Mesenchymal stem cell (in vitro differentiated cells and primary cell): ENCODE measurements around the gene NPTXR.

ENCODE experiments used
- DNase-seq: peaks from one replicate; pipeline ENCODE4 v3.0.0-alpha.2; 2013
- H2AFZ ChIP-seq: one replicate; pipeline ENCODE4 v1.6.1; 2013; ENCODE audit warnings: low read depth, mild to moderate bottlenecking, control low read depth, inconsistent platforms, low read length, moderate library complexity
- H2AK5ac ChIP-seq: 2 replicates; pipeline ENCODE4 v1.6.1; 2013; ENCODE audit warnings: low read length, moderate library complexity, mild to moderate bottlenecking, inconsistent platforms; ENCODE audit not compliant: severe bottlenecking
- H2BK120ac ChIP-seq: one replicate; pipeline ENCODE4 v1.6.1; 2013; ENCODE audit warnings: low read depth, mild to moderate bottlenecking, inconsistent platforms, low read length, moderate library complexity
- H2BK12ac ChIP-seq, 2 experiments: one replicate each; pipeline ENCODE4 v1.6.1; 2013; ENCODE audit warnings: inconsistent platforms in 2 of 2, low read length in 2 of 2, mild to moderate bottlenecking in 2 of 2, moderate library complexity in 2 of 2, control low read depth in 1 of 2
- H2BK15ac ChIP-seq: one replicate; pipeline ENCODE4 v1.6.1; 2013; ENCODE audit warnings: mild to moderate bottlenecking, low read depth, inconsistent platforms; ENCODE audit not compliant: poor library complexity, severe bottlenecking
- H2BK5ac ChIP-seq: 2 replicates; pipeline ENCODE4 v1.6.1; 2013; ENCODE audit warnings: low read depth, mild to moderate bottlenecking, low read length, control low read depth, inconsistent platforms; ENCODE audit not compliant: poor library complexity, severe bottlenecking
- H3K14ac ChIP-seq, 2 experiments: one replicate each; pipeline ENCODE4 v1.6.1; 2013; ENCODE audit warnings: inconsistent platforms in 2 of 2, low read length in 2 of 2, control low read depth in 1 of 2, mild to moderate bottlenecking in 1 of 2, moderate library complexity in 1 of 2
- H3K18ac ChIP-seq, 2 experiments: one replicate each; pipeline ENCODE4 v1.6.1; 2013; ENCODE audit warnings: inconsistent platforms in 2 of 2, low read length in 2 of 2, control low read depth in 1 of 2, low read depth in 1 of 2, mild to moderate bottlenecking in 1 of 2
- H3K23ac ChIP-seq, 2 experiments: one replicate each; pipeline ENCODE4 v1.6.1; 2013; ENCODE audit warnings: inconsistent platforms in 2 of 2, low read length in 2 of 2, mild to moderate bottlenecking in 2 of 2, moderate library complexity in 2 of 2, control low read depth in 1 of 2
- H3K27ac ChIP-seq: 2 replicates; pipeline ENCODE4 v1.5.1; 2013; ENCODE audit warnings: mild to moderate bottlenecking, moderate library complexity, low read length, control low read depth, inconsistent platforms; ENCODE audit not compliant: poor library complexity, severe bottlenecking
- H3K27me3 ChIP-seq, 2 experiments: 2 replicates each; pipeline versions ENCODE4 v1.6.1 to v1.7.0; 2013; ENCODE audit warnings: low read length in 2 of 2, mild to moderate bottlenecking in 2 of 2, moderate library complexity in 2 of 2, control low read depth in 1 of 2, inconsistent platforms in 1 of 2; ENCODE audit not compliant: control insufficient read depth in 1 of 2, insufficient read depth in 1 of 2
- H3K36me3 ChIP-seq, 2 experiments: 2 replicates each; pipeline versions ENCODE4 v1.6.1 to v1.7.0; 2013; ENCODE audit warnings: low read length in 2 of 2, control low read depth in 1 of 2, inconsistent platforms in 1 of 2, low read depth in 1 of 2, mild to moderate bottlenecking in 1 of 2; ENCODE audit not compliant: insufficient read depth in 2 of 2, control insufficient read depth in 1 of 2
- H3K4ac ChIP-seq, 2 experiments: one replicate each; pipeline ENCODE4 v1.6.1; 2013; ENCODE audit warnings: inconsistent platforms in 2 of 2, low read length in 2 of 2, mild to moderate bottlenecking in 2 of 2, moderate library complexity in 2 of 2, control low read depth in 1 of 2, low read depth in 1 of 2
- H3K4me1 ChIP-seq: 2 replicates; pipeline ENCODE4 v1.6.1; 2013; ENCODE audit warnings: low read depth, low read length, control low read depth; ENCODE audit not compliant: control insufficient read depth, insufficient read depth
- H3K4me2 ChIP-seq: 2 replicates; pipeline ENCODE4 v1.6.1; 2013; ENCODE audit warnings: low read length, mild to moderate bottlenecking, inconsistent platforms; ENCODE audit not compliant: poor library complexity, severe bottlenecking
- H3K4me3 ChIP-seq, 2 experiments: 2 replicates each; pipeline versions ENCODE4 v1.5.1 to v1.7.0; 2013; ENCODE audit warnings: low read length in 2 of 2, mild to moderate bottlenecking in 2 of 2, control low read depth in 1 of 2, low read depth in 1 of 2; ENCODE audit not compliant: insufficient read depth in 1 of 2
- H3K79me1 ChIP-seq: replicated peaks from 2 replicates; pipeline ENCODE4 v1.6.1; 2013; ENCODE audit warnings: mild to moderate bottlenecking, control low read depth, low read length, inconsistent platforms; ENCODE audit not compliant: poor library complexity, severe bottlenecking
- H3K9ac ChIP-seq: 2 replicates; pipeline ENCODE4 v1.7.0; 2013; ENCODE audit warnings: mild to moderate bottlenecking, low read length, moderate library complexity
- H3K9me3 ChIP-seq: 2 replicates; pipeline ENCODE4 v1.7.0; 2013; ENCODE audit warnings: mild to moderate bottlenecking, low read length; ENCODE audit not compliant: control insufficient read depth
- H4K8ac ChIP-seq: one replicate; pipeline ENCODE4 v1.6.1; 2013; ENCODE audit warnings: inconsistent platforms, mild to moderate bottlenecking, low read length, moderate library complexity
- H4K91ac ChIP-seq: one replicate; pipeline ENCODE4 v1.6.1; 2013; ENCODE audit warnings: mild to moderate bottlenecking, low read length, inconsistent platforms
- WGBS: methylation state at CpG from one replicate; pipeline ENCODE4 v1.1.7; 2013; ENCODE audit warnings: mixed read lengths; 5-methylcytosine and 5-hydroxymethylcytosine counted together

The NPTXR gene

DNA sequence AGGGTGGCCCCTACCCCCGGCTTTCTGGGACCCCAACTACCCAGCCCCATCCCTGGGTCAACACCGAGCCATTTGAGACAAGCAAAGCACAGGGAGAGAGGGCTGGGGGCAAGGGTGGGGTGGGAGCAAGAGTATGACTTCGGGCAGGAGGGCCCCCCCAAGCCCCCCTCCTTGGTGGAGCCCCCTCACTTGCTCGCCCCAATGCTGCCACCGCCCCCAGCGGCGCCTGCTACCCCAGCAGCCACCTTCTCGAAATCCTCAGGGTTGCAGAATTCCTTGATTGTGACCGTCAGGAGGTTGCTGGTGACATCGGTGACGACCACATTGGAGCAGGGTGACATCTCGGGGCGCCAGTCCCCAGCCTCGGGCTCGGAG is 22.2 kb upstream of the NPTXR start:
- no peak overlapping the region for H3K27ac ChIP-seq
- peaks cover 64% of the 10 kb centered on the region for H3K79me1 ChIP-seq
- H4K8ac ChIP-seq, result no peak overlapping the region
- no peaks in the 10 kb centered on the region for H3K9me3 ChIP-seq
- no peak overlapping the region for H2AK5ac ChIP-seq
- H2AFZ ChIP-seq, result no peak overlapping the region
- H3K9ac ChIP-seq, result no peak overlapping the region
- no peak overlapping the region for H2BK15ac ChIP-seq
- H3K4me3 ChIP-seq, result no peak overlapping the region
- peaks cover 25% of the 10 kb centered on the region for H3K4me1 ChIP-seq
- no peak overlapping the region for H3K23ac ChIP-seq
- no peak overlapping the region for H4K91ac ChIP-seq
- no peak overlapping the region for H3K4ac ChIP-seq
- H2BK12ac ChIP-seq, result no peak overlapping the region
- no peak overlapping the region for H3K18ac ChIP-seq
- WGBS, result 96% methylated on average over 13 of the region's 15 CpGs
- no peak overlapping the region for H3K4me2 ChIP-seq
- H2BK5ac ChIP-seq, result no peak overlapping the region
- H3K14ac ChIP-seq, result no peak overlapping the region
- H3K27me3 ChIP-seq, result peaks cover 0 to 4% of the 10 kb centered on the region in 2 experiments
- no peak overlapping the region for H2BK120ac ChIP-seq
- peaks cover 44 to 62% of the 10 kb centered on the region in 2 experiments for H3K36me3 ChIP-seq
- DNase-seq, result no peak

DNA sequence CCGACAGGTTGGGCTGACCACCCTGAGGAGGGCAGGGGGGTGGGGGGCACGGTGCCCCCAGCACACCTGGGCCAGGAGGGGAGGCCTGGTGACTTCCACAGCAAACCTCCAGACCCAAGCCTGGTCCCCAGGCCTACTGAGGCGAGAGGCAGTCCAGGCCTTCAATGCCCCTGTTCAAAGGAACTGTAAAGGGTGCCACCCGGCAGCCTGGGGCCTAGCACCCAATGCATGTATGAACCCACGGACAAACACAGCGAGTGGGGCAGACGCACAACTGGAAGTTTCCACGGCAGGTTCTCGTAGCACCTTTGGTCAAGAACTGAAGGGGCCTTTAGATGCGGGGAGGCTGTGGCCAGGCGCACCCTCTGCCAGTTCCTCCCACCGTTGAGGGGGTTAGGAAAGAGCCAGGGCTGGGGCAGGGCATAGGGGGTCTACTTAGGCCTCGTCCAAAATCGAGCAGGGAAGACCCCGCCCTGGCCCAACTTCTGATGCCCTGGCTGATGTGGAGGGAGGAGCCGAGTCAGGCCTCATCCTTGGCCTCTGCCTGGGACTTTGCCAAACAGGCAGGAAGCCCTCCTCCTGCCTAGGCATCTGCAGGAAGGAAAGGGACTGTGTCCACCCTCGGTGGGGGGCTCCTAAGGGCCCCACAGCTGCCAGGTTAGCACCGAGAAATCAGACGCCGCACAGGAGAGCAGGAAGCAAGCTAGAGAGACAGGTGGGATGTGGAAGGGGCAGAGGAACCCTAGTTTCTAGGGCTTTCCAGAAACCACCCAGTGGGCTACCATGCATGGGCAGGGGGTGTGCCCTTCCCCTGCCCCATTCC is 21.6 kb upstream of the NPTXR start:
- no peak overlapping the region for H3K4me2 ChIP-seq
- WGBS, result 93% methylated on average over 20 of the region's 20 CpGs

DNA sequence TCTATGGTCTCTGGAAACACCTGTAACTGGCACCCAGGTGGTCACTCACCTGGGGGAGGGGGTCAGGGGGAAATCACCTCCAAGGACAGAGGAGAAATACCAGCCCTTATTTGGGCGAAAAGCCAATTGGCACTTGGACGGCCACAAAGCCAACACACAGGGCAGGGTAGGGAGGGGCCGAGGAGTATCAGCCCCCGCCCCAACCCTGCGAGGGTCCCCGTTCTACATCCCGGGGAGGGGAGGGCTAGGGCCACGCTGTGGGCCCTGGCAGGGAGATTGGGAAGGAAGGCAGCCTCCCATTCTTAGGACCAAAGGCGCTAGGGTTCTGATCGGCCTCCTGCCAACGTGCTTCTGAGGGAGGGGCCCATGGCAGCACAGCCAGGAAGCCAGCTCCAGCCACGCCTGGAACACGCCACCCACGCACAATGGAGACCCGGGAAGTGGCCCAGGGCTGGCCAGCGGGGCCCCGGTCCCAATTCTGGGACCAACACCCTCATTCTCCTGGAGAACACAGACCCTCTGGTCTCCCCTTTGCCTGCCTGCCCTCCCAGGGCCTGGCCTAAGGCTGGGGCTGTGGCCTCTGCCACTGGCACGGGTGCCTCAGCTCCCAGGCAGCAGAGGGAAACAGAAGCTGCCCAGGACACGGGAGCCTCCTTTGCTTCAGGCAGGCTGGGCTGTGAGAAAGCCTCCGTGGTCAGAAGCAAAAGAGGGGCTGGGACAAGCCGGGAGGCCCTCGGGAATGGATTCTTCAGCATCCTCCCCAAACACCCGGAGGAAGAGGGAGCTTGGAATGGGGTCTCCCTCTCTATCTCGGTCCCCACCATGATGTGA is 20.7 kb upstream of the NPTXR start:
- peaks cover 58% of the 10 kb centered on the region for H3K79me1 ChIP-seq
- 91% methylated on average over 23 of the region's 24 CpGs for WGBS
- H4K8ac ChIP-seq, result no peak overlapping the region
- H4K91ac ChIP-seq, result peak overlapping the region; percentile 4
- peak overlapping the region; percentile 63 for H3K9ac ChIP-seq
- no peak overlapping the region for H3K27ac ChIP-seq
- H3K27me3 ChIP-seq, result peaks cover 0 to 19% of the 10 kb centered on the region in 2 experiments
- no peak overlapping the region for H3K4me3 ChIP-seq
- no peak overlapping the region for H3K14ac ChIP-seq
- H3K4me1 ChIP-seq, result peaks cover 20% of the 10 kb centered on the region
- DNase-seq, result no peak
- H3K4me2 ChIP-seq, result no peak overlapping the region
- no peak overlapping the region for H2AK5ac ChIP-seq
- H2BK15ac ChIP-seq, result no peak overlapping the region
- no peak overlapping the region for H3K4ac ChIP-seq
- no peak overlapping the region for H3K18ac ChIP-seq
- no peak overlapping the region for H2BK12ac ChIP-seq
- H3K9me3 ChIP-seq, result no peaks in the 10 kb centered on the region
- H3K23ac ChIP-seq, result no peak overlapping the region
- no peak overlapping the region for H2AFZ ChIP-seq
- no peak overlapping the region for H2BK5ac ChIP-seq
- no peak overlapping the region for H2BK120ac ChIP-seq
- peaks cover 39 to 58% of the 10 kb centered on the region in 2 experiments for H3K36me3 ChIP-seq

More for the DNA sequence above, 21.6 kb upstream of the NPTXR start:
- Histone ChIP-seq H3K27me3 (peaks cover 0 to 10% of the 10 kb centered on the region in 2 experiments), H3K18ac (no peak overlapping the region), H2BK5ac (no peak overlapping the region), H3K4ac (no peak overlapping the region), H3K4me3 (no peak overlapping the region), H3K23ac (no peak overlapping the region), H3K79me1 (peaks cover 60% of the 10 kb centered on the region), H3K27ac (no peak overlapping the region), H2BK12ac (no peak overlapping the region), H4K91ac (no peak overlapping the region), H3K14ac (no peak overlapping the region), H4K8ac (no peak overlapping the region), H2AFZ (no peak overlapping the region), H3K4me1 (peaks cover 23% of the 10 kb centered on the region), H2BK120ac (no peak overlapping the region), H2AK5ac (no peak overlapping the region), H3K9me3 (no peaks in the 10 kb centered on the region), H3K9ac (peak overlapping the region; percentile 63), H2BK15ac (no peak overlapping the region), H3K36me3 (peaks cover 44 to 62% of the 10 kb centered on the region in 2 experiments)
- DNase-seq, result no peak

DNA sequence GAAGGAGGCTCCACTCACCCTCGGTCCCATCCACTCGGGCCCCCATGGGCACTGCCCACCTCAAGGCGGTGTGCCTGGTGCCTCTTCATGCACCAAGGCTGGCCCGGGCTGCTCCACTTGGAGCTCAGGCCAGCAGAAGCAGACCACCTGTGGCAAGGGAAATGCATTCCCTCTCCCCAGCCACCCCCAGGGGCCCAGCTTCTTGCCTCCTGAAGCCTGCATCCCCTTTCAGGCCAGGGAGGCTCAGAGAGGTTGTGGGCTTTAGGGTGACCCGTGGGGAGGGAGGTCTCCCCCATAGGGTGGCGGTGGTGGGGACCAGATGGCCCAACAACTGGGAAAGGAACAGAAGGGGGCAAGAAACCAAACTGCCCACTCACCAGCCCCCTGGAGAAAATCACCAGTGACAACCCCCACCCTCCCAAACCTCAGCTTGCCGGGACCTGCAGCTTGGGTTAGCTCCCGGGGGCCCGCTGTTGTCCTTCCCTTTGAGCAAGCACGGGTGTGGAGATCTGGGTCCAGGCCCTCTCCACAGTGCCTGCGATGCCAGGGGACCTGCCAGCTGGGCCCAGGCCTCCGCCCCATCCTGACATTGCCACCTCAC is 19.8 kb upstream of the NPTXR start:
- no peak overlapping the region for H2AK5ac ChIP-seq

More for the DNA sequence above, 19.8 kb upstream of the NPTXR start:
- Histone ChIP-seq H3K27ac (no peak overlapping the region), H3K4me3 (no peak overlapping the region), H4K8ac (no peak overlapping the region), H2BK120ac (no peak overlapping the region), H4K91ac (no peak overlapping the region), H2BK12ac (no peak overlapping the region), H3K4me2 (no peak overlapping the region), H3K4me1 (peaks cover 17% of the 10 kb centered on the region), H3K14ac (no peak overlapping the region), H3K36me3 (peaks cover 30 to 55% of the 10 kb centered on the region in 2 experiments), H2BK5ac (no peak overlapping the region), H2BK15ac (no peak overlapping the region), H3K23ac (no peak overlapping the region), H3K18ac (no peak overlapping the region), H3K79me1 (peaks cover 54% of the 10 kb centered on the region), H3K27me3 (peaks cover under 1 to 24% of the 10 kb centered on the region in 2 experiments), H3K9me3 (no peaks in the 10 kb centered on the region), H2AFZ (no peak overlapping the region), H3K9ac (no peak overlapping the region), H3K4ac (no peak overlapping the region)
- 83% methylated on average over 9 of the region's 12 CpGs for WGBS
- DNase-seq, result no peak
